ENCODE measurements around the gene GZMM. TPM values are rescaled to one million over a fixed set of nuclear protein-coding genes. Genes with fewer than 3 reads are reported as not detected.

Gene GZMM
- total and polyA plus RNA-seq, 2 of the 13 experiments (the other 11 are each of a cell fraction or from before 2014, with no cell fraction given) = 0.07 TPM; not detected in 1

DNA sequence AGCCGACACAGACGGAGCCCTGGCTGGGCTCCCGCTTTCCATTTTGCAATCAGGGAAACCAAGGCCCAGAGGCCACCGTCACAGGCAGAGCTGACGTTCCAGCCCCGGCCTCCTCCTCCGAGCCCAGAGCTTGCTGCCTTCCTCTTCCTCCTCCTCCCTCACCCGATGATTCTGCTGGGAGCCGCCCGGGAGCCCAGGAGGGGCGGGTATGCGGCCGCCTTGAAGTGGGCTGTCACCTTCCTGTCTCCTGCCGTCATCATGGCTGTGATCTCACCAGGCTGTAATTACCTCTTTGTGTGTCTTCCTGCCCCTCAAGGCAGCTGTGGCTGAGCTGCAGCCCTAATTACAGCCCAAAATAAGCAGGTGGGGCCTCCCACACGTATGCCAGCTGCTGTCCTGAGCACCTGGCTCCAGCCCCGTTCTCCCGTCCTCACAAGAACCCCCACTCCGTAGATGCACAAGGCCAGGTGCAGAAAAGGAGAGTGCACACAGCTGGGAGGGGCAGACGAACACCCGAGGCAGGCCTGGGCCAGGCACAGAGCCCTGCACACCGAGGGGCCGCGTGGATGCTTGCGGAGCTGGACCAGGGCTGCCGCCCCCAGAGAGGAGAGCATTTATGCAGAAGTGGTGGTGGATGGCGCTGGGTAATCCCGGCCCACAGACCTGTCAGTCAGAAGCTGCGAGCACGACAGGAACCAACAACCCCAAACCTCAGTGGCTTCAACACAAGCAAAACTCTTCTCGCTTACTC is 32.6 kb upstream of the GZMM start:
- in situ Hi-C loops (cut with HindIII; ENCODE audit: extremely low pct_ligation_motif_present, low pct_unique_long_range_greater_than_20kb) = no loop called here
- ATAC-seq (no peak), FAIRE-seq (no peak), DNase-seq (ENCODE audit: low spot score) (no peak)
- H3K27me3 ChIP-seq (ENCODE audit: control insufficient read depth in 1 of 2, insufficient read depth in 2 of 2, low read length in 2 of 2) = no peaks in the 10 kb centered on the region
- POLR2A ChIA-PET = interaction anchor here (0.9 to 1.8 kb wide), 6 partner anchors 9 to 170 kb away, joined by 3 to 32 read pairs (median 6); partner anchors contain the start of gene CDC34
- H3K9me3 ChIP-seq (ENCODE audit: low read length) = no peaks in the 10 kb centered on the region
- H2AFZ ChIP-seq (ENCODE audit: low read length) = no peak overlapping the region
- no peak overlapping the region for H3K27ac ChIP-seq (ENCODE audit: extremely low read length, insufficient read depth, low read length)
- TF ChIP-seq ZFP82 (CRISPR knock-in tag; IDR thresholded peaks at IDR 0.05; ENCODE audit: borderline replicate concordance) = 0 out of 2 replicates have a peak, but pooled peaks have one; percentile 46
- TF ChIP-seq, protein P1, sequence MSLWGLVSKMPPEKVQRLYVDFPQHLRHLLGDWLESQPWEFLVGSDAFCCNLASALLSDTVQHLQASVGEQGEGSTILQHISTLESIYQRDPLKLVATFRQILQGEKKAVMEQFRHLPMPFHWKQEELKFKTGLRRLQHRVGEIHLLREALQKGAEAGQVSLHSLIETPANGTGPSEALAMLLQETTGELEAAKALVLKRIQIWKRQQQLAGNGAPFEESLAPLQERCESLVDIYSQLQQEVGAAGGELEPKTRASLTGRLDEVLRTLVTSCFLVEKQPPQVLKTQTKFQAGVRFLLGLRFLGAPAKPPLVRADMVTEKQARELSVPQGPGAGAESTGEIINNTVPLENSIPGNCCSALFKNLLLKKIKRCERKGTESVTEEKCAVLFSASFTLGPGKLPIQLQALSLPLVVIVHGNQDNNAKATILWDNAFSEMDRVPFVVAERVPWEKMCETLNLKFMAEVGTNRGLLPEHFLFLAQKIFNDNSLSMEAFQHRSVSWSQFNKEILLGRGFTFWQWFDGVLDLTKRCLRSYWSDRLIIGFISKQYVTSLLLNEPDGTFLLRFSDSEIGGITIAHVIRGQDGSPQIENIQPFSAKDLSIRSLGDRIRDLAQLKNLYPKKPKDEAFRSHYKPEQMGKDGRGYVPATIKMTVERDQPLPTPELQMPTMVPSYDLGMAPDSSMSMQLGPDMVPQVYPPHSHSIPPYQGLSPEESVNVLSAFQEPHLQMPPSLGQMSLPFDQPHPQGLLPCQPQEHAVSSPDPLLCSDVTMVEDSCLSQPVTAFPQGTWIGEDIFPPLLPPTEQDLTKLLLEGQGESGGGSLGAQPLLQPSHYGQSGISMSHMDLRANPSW (CRISPR knock-in tag; IDR thresholded peaks at IDR 0.05; ENCODE audit: borderline replicate concordance) = no peak
- H3K4me1 ChIP-seq (ENCODE audit: insufficient read depth, low read length) = peaks cover 41% of the 10 kb centered on the region
- no peaks in the 10 kb centered on the region; the same call in 1 of the 2 replicates for H4K20me1 ChIP-seq (ENCODE audit: insufficient read depth, low read length)
- peak overlapping the region; percentile 34; the same call in 1 of the 2 replicates for H3K4me2 ChIP-seq (ENCODE audit: low read depth, low read length)
- BruUV-seq (replicated peaks) = no TSS peak
- 87% methylated on average over 22 of the region's 30 CpGs for WGBS (ENCODE audit: low lambda C conversion rate)
- H3K79me2 ChIP-seq (ENCODE audit: insufficient read depth, low read length) = no peaks in the 10 kb centered on the region
- H3K4me3 ChIP-seq (replicated peaks in 1 of 3; ENCODE audit: insufficient read depth in 1 of 3, low read depth in 2 of 3, low read length in 3 of 3) = no peak overlapping the region; a peak in 1 of 6 replicates
- intact Hi-C loops (cut with micrococcal nuclease; ENCODE audit: unreplicated experiment) = no loop called here
- no peaks in the 10 kb centered on the region for H3K36me3 ChIP-seq (replicated peaks in 1 of 2; ENCODE audit: control insufficient read depth in 1 of 2, insufficient read depth in 2 of 2, low read length in 2 of 2)
- no peak overlapping the region for H3K9ac ChIP-seq (ENCODE audit: insufficient read depth, low read depth, low read length)
- CTCF ChIA-PET (ENCODE audit: low intra/inter-chr PET ratio, low total read pairs) = interaction anchor here (1.4 to 1.6 kb wide), 3 partner anchors 16 to 127 kb away, joined by 5 to 16 read pairs (median 9); partner anchors contain the start of gene CDC34

All from HepG2 (cell line).